Thyroid gland (tissue), 4 donors: ENCODE results near the gene MUSTN1. TPM values are rescaled to one million over a fixed set of nuclear protein-coding genes. Genes with fewer than 3 reads are reported as not detected.
A peak's percentile ranks its signal among the peaks of the same experiment; 100 is the strongest.

Experiments
- DNase-seq, 2 donors: peaks; one replicate each; pipeline ENCODE4 v3.0.0-alpha.2; 2019
- H3K27ac ChIP-seq, 3 donors: fragments of 200-600 bp; sonication (generic); 1 replicate in 2 of 3; 2 replicates in 1 of 3; pipeline ENCODE4 v1.5.1; 2016 to 2019; ENCODE audit warnings: mild to moderate bottlenecking in 1 of 3, moderate library complexity in 1 of 3
- H3K27me3 ChIP-seq: fragments of 200-600 bp; sonication (generic); one replicate; pipeline ENCODE4 v1.5.1; 2019
- H3K36me3 ChIP-seq, 2 donors: fragments of 200-600 bp; sonication (generic); one replicate each; pipeline ENCODE4 v1.5.1; 2016 to 2019
- H3K4me1 ChIP-seq, 2 donors: fragments of 200-600 bp; sonication (generic); one replicate each; pipeline ENCODE4 v1.5.1; 2017 to 2019
- H3K4me3 ChIP-seq, 3 donors: fragments of 200-600 bp; sonication (generic); replicated peaks in 1 of 3; 1 replicate in 2 of 3; 2 replicates in 1 of 3; pipeline ENCODE4 v1.5.1; 2016; ENCODE audit warnings: mild to moderate bottlenecking in 1 of 3
- H3K9me3 ChIP-seq: fragments of 200-600 bp; sonication (generic); one replicate; pipeline ENCODE4 v1.5.1; 2017
- CTCF ChIP-seq, 6 experiments: fragments of 200-600 bp in 3 of 6; fragments of 450-650 bp in 3 of 6; sonication (generic) in 3 of 6; IDR thresholded peaks; one replicate each; pipeline ENCODE4 v1.5.1; 2016 to 2019; ENCODE audit warnings: antibody characterized with exemption in 6 of 6, mild to moderate bottlenecking in 2 of 6, inconsistent platforms in 1 of 6, moderate library complexity in 1 of 6
- POLR2A ChIP-seq, 2 donors: fragments of 450-650 bp; IDR thresholded peaks; one replicate each; pipeline ENCODE4 v1.6.1; 2017; ENCODE audit warnings: antibody characterized with exemption in 2 of 2, mild to moderate bottlenecking in 2 of 2, moderate library complexity in 1 of 2
- WGBS, 2 donors: methylation state at CpG; one replicate each; pipeline ENCODE4 v1.1.5; 2017; 5-methylcytosine and 5-hydroxymethylcytosine counted together
- intact Hi-C: fragments of 100-400 bp; cut with DNase I; formaldehyde crosslinking; loops from one replicate; pipeline ENCODE4 v1.15.1; 2023
- total RNA-seq, 4 donors: library from RNA; depleted of rRNA; stranded (reverse); fragments of >200 nt; gene quantifications; one replicate each; pipeline ENCODE4 v1.2.3, GENCODE V29; 2016

Gene MUSTN1
- total RNA-seq, 4 donors from 2014 or later, result 4.0 to 7.0 (median 6.7) TPM

GRCh38 chr3:52827866-52828376, 6.9 kb downstream of the MUSTN1 start:
- H3K9me3 ChIP-seq, result no peaks in the 10 kb centered on the region
- TF ChIP-seq POLR2A (IDR thresholded peaks at IDR 0.05) (no peak), CTCF (IDR thresholded peaks at IDR 0.05) (no peak)
- intact Hi-C loops, result no loop called here
- H3K27me3 ChIP-seq, result no peaks in the 10 kb centered on the region
- no peak overlapping the region for H3K27ac ChIP-seq
- H3K36me3 ChIP-seq, result no peaks in the 10 kb centered on the region
- 59 to 87% methylated on average over 7 to 8 of the region's 10 CpGs for WGBS, 2 donors
- peaks cover 0 to 4% of the 10 kb centered on the region in 2 donors for H3K4me1 ChIP-seq
- H3K4me3 ChIP-seq, result no peak overlapping the region
- no peak for DNase-seq

GRCh38 chr3:52827441-52827840, 7.4 kb downstream of the MUSTN1 start:
- no peak overlapping the region for H3K4me3 ChIP-seq
- peaks cover 0 to 4% of the 10 kb centered on the region in 2 donors for H3K4me1 ChIP-seq
- no peak for TF ChIP-seq CTCF (IDR thresholded peaks at IDR 0.05)
- no peak for TF ChIP-seq POLR2A (IDR thresholded peaks at IDR 0.05)
- H3K9me3 ChIP-seq, result no peaks in the 10 kb centered on the region
- no peaks in the 10 kb centered on the region for H3K36me3 ChIP-seq
- no peak overlapping the region for H3K27ac ChIP-seq
- intact Hi-C loops, result no loop called here
- no peak for DNase-seq
- H3K27me3 ChIP-seq, result no peaks in the 10 kb centered on the region
- 66 to 72% methylated on average over 8 to 9 of the region's 9 CpGs for WGBS, 2 donors

- H3K27me3 ChIP-seq, result no peaks in the 10 kb centered on the region
- 98 to 100% methylated on average over 2 to 8 of the region's 10 CpGs for WGBS, 2 donors
- TF ChIP-seq CTCF (IDR thresholded peaks at IDR 0.05) (no peak), POLR2A (IDR thresholded peaks at IDR 0.05) (no peak)
- no peaks in the 10 kb centered on the region for H3K36me3 ChIP-seq
- H3K4me3 ChIP-seq, result no peak overlapping the region
- intact Hi-C loops, result no loop called here
- no peaks in the 10 kb centered on the region for H3K4me1 ChIP-seq
- H3K9me3 ChIP-seq, result no peaks in the 10 kb centered on the region
- no peak for DNase-seq
- H3K27ac ChIP-seq, result no peak overlapping the region
These were observed 10.8 kb downstream of the MUSTN1 start for GRCh38 chr3:52824037-52824436.

GRCh38 chr3:52822363-52822762, 12.5 kb downstream of the MUSTN1 start:
- TF ChIP-seq POLR2A (IDR thresholded peaks at IDR 0.05), result no peak
- no peak for TF ChIP-seq CTCF (IDR thresholded peaks at IDR 0.05)
- Histone ChIP-seq H3K36me3 (no peaks in the 10 kb centered on the region), H3K27ac (no peak overlapping the region), H3K27me3 (no peaks in the 10 kb centered on the region), H3K4me1 (no peaks in the 10 kb centered on the region), H3K9me3 (no peaks in the 10 kb centered on the region), H3K4me3 (no peak overlapping the region)
- DNase-seq, result no peak
- intact Hi-C loops, result no loop called here
- WGBS, 2 donors, result 91 to 94% methylated on average over 5 of the region's 5 CpGs

GRCh38 chr3:52820736-52821135, 14.1 kb downstream of the MUSTN1 start:
- H3K27ac ChIP-seq, result no peak overlapping the region
- DNase-seq, result no peak
- H3K4me1 ChIP-seq, result no peaks in the 10 kb centered on the region
- no peaks in the 10 kb centered on the region for H3K27me3 ChIP-seq
- 65 to 88% methylated on average over 7 to 9 of the region's 11 CpGs for WGBS, 2 donors
- H3K36me3 ChIP-seq, result no peaks in the 10 kb centered on the region
- H3K4me3 ChIP-seq, result no peak overlapping the region
- intact Hi-C loops, result no loop called here
- TF ChIP-seq POLR2A (IDR thresholded peaks at IDR 0.05), result no peak
- peak in 4 of 6 experiments; percentile 9 to 32 (median 21) for TF ChIP-seq CTCF (IDR thresholded peaks at IDR 0.05)
- no peaks in the 10 kb centered on the region for H3K9me3 ChIP-seq
